Non-pigmented ciliary epithelial cell (primary cell): ENCODE results near the gene TRNT1.

ENCODE experiments used
- DNase-seq: peaks from one replicate; pipeline ENCODE4 v3.0.0-alpha.2; 2010; ENCODE audit warnings: low read depth

TRNT1 gene

DNA sequence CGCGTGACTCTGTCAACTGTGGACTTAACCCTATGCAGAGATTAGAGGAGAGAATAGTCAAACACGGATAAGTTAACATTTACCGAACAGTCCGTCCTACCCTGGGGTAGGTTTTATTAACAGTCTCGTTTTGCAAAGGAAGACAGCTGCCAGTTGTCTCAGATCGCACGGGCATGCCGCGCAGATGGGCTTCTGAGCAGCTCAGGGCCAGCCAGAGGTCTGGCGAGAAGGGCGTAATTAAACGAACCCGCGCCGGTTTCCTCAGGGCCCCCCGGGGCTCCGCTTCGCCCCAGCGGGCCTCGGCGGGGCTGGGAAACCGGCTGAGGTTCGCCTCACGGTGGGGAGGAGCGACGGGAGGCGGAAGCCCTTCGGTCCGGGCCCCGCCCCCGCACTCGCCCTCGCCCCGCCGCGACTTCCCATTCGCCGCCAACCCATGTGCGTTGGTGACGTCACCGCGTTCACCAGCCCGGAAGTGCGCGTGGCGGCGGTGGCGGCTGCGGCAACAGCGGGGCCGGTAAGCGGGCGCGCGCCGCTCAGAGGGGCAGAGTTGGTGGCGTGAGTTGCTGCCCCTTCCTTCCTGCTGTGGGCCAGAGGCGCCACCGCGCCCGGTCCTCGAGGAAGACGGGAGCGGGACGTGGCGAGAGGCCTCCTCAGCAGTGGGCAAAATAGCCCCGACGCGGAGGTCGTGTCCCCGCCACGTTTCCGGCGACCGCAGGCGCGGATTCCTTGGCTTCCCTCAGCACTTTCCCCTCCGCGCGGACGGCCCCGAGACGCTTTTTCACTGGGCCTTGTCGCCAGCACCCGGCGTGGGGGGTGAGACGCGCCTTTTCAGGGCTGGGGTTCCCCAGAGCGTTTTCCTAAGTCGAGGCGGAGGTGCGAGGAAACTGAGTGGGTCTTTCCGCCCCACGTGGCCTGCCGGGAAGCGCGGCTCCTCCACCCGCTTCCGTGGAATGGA, at the start of gene TRNT1:
Gene TRNT1, plus strand, starts transcription at position 464 of the 955 bp plus-strand sequence. CDS start 2,101 bp downstream, outside the sequence.
- DNase-seq = peak; percentile 62

DNA sequence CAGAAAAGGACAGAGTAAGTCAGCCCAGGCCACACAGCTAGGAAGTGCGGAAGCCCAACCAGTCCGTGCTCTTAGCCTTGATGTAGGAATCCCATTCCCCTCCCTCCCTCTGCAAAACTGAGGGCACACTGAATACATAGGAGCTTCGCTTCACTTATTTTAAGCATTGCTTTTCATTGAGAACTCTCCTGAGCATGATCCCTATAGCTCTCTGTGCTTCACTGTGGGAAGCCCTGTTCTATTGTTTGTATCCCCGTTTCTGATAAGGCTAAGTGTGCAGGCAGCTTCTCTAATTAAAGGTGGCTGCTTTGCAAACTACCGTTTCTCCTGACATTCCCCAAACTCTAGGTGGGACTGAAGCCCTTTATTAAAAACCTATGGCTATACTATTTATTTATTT, 46.4 kb upstream of the TRNT1 start:
- no peak for DNase-seq

DNA sequence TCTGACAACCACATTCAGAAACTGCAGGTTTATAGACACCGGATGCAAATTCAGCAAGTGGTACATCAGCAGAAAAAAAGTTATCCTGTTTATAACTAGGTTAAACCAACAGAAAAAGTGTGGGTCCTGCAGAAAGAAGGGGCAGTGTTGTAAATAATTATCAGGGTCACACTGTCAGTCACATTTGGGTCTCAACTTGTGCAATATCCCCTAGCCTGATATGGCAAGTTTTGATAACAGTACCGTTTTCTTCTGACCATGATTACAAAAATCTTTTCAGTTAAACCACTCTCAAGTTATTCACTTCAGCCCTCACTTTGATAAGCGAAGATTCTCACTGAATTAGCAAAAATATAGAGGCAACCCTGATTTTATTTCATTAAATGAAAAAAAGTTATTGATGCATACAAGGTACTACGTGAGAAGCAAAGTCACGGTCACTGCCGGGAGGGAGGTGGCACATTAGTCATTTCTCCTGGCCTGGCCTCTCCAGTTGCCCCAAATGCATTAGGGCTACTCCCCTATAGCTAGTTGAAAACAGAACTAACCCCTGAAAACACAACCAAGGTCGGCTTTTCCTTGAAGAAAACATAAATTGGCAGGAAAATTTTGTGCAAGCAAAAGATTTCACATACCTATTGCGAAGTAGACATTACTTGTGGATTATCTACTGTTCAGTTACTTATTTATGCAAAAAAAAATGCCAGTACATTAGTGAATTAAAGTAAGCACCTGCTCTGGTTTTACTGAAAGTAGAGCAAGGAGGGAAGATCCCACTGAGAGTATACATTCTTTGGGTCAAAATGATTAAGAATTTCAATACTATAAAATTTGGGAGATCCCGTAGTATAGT, 45.1 kb upstream of the TRNT1 start:
- DNase-seq = no peak

DNA sequence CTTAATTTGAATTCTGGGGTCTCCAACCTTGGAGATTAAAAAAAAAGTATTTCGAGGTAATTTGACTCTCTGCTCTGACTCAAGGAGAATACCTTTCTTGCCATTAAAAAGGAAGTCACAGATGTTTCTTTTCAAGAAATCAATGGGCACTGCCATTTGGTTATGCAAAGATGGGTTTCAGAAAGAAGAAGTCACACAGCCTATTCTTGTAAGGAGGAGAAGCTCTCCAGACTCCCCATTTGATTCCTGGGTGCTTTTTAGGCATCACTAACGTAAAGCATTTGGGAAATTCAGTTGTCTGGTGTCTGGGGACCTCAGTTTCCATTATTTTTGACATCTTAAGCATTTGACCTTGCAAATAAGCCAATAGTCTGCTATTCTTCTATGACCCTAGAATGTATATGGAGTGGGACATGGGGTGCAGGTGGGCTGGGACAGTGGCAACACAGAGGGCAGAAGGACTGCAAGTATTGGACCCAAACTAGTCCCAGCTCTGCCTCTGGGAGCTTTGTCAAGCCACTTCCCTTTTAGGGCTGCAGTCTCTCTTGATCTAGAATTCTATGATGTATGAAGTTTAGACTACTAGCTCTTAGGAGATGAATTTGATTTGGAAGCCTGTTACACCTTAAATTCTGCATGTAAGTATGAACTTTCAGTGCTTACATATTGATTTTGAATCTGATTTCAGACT, 44.4 kb upstream of the TRNT1 start:
- no peak for DNase-seq

DNA sequence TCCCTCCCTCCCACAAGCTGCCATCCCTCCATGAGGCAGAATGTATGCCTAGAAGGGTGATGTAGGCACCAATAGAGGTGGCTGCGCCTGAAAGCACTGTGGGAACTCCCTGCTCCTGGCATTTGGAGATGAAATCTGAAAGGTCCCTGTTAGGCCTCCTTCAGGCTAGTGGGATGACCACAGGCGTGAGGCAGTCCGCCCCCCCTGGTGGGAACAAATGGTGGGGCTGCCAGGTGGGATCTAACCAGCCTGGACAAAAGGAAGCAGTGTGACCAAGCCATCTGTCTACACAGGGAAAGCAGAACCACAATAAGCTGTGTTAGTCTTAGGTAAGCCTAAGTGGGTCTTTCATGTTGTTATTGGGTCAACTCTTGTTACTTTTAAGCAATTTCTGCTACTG, 41.9 kb upstream of the TRNT1 start:
- no peak for DNase-seq

DNA sequence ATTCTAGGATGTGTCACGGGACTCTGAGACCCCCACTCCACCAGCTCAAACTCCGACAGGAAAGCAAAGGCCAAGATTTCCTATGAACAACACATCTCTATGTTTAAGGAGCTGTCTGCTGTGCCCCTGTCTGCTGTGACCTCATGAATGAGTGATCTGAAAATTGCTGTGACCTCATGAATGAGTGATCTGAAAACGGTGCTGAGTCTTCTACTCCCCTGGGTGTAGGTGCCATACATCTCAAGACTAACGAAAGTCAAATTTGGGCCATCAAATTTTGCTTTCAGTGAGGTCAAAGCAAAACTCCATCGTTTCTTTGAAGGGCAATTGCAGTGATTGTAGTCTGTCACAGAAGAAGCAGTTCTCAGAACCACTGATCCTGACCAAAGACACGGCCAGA, 41.0 kb upstream of the TRNT1 start:
- no peak for DNase-seq

DNA sequence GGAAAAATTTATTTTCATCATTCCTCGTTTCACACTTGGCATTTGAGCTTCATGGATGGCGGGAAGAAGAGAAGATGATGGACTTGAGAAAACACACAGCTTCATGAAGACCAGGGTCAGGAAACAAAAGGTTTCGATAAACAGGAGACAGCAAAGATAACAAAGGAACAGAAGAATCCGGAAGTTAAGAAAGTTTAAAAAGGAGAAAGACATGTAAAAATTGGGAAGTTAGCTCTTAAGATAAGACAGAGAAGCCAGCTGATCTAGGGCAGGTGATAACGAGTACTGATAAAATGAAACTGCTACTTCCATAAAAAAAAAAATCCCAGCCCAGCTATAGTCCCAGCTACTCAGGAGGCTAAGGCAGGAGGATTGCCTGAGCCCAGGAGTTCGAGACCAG, 40.5 kb upstream of the TRNT1 start:
- DNase-seq = no peak

DNA sequence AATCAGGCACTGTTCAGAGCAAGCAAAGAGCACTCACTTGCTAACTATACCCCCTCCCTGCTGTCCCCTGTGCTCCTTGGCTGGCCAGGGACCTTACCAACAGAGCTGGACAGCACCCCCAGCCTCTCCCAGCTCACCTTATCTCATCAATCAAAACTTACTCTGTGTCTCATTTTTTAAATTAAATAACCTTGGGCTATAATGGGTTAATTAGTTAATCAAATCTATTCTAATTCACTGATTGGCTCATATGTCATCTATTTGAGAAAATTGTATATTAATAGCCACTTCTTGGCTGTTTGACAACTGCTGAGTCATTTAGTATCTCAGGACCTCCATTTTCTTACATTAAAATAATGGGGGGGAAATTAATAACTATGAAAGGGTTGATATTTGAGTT, 39.5 kb upstream of the TRNT1 start:
- DNase-seq = no peak

DNA sequence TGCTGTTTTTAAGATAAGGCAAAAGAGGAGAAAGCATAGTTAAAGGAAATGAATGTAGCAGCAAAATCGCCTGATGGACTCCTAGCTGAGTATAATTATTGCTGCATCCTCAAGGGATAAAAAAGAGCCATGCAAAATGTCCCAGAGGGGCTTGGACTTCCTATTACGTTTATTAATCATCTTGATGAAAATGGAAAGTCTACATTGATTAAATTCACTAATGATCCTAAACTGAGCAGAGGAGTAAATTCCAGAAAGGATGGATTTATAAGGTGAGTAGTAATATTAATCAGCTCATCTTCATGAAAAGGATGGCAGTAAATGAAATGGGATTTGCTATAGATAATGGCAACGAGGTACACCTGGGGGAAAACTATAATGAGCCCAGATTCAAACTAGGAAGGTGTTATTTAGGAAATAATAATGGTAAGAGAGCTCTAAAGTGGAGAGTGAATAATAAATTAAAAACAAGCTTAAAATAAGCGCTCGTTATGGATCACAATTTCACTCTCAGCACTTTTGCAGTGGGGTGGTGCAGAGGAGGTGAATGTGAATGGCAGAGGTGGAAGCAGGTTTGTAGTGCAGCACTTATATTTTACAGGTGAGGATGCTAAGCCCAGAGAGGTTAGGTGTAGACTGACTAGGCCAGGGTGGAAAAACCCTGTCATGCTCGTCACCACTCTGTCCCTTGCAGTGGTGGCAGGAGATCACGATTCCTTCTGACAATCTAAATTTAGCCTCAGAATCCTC, 38.8 kb upstream of the TRNT1 start:
- DNase-seq = no peak

DNA sequence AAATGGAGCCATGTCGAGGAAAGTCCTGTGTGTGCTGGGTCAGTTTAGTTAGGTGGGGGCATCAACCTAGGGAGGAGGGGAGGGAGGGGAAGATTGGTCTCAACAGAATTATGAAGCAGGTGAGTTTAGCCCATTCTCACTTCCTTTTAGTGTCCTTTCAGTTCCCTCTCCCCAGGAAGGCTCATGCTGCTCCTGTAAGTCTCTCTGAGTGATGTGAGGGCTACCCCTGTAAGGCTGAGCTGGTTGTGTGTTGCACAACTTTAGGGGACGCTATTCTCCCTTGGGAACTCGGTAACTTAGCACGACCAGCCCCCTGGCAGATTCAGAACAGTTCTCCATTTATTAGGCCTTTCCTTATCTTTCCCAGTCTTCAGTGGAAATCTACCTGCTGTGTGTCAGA, 37.7 kb upstream of the TRNT1 start:
- DNase-seq = no peak

DNA sequence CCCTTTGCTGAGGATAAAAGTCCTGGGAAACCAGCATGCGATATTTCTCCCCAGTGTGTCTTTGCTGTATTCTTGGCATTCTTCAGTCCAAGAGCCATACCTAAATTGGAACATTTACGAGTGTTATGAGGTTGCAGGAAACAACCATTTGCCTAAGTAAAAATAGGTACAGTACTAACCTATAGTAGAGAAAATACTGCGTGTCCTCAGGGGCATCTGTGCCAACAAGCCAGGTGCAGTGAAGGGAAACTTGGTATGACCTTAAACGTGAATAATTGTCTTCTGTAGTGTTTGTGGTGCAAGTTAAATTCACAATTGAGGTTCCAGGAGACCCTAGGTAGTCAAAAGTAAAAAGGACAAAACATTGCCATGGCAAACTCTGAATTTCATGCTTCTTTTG, 28.8 kb upstream of the TRNT1 start:
- no peak for DNase-seq

DNA sequence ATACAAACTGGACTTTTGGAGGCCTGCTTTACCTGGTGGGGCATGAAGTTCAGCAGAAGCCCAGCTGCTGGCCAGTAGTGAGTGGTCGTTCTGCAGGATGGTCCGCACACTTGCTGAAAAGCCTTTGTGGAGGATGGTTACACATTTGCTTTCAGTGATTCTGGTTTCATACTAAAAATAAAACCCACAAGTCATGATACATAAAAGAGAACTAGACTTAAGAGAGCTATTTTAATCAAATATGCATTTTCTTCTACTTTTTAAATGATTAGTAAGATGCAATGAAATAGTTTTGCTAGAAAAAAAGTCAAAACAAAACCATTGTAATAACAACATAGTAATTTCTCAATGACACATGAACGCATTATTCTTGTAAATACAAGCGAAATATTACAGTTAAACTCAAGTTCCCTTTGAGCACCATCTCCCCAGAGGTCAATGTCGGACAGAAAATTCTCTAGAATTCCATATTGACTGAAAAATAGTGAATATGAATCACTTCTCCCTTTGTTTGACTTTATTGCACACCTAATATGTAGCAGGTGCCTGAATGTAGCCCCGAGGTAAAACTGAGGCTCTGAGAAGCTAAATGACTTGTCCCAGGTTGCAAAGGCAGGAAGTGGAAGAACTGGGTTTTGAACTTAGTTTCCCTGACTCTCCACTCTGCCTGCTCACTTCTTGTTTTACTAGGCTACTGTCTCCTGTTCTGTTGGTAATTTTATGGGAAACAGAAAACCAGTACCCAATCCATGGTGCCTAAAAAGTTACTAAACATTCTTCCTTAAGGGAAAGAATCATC, 24.9 kb upstream of the TRNT1 start:
- no peak for DNase-seq

DNA sequence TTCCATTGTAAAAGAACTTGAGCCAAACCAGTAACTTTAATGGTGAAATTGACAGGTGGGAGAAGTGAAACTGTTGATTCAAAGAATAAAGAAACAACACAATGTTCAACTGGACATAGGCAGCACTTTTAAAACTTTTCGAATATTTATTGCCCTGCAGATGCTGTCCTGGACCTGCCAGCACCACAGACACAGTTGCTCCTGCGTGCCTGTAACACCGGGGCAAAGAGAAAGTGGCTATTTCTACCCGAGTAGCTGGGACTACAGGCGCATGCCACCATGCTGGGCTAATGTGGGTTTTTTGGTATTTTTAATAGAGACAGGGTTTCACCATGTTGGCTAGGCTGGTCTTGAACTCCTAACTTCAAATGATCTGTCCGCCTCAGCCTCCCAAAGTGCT, 24.0 kb upstream of the TRNT1 start:
- DNase-seq = no peak

DNA sequence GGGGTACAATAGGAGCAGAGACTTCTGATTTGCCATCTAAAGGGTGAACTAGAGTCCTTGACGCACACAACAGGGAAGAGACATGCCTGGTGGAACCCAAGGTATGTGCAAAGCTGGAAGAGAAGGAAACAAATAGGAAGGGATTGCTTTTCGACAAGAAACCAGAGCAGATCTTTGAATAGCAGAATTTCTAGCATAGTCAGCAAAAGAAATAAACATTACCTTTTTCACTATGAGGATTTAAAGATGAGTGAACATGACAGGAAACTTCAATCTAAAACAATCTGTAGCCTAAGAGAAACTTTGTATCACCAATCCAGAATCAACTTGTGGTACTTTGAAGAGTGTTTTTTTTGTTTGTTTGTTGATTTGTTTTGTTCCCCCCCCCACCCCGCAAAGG, 21.5 kb upstream of the TRNT1 start:
- DNase-seq = no peak

DNA sequence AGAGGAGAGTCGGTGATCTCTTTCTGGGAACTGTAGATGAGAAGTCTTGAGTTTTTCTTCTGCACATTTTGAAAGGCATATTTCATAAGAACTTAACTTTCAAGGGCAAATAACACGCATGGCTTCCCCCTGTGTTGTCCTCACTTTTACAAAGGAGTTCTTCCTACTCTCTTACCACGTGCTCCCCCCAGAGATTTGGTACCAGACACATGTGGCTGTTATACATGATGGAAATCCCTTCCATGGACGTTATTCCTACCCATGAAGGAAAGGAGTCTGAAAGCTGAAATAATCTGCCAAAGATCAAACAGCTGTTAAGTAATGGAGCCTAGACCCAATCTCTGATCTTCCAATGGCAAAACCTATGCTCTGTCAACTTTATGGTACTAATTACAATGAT, 20.9 kb upstream of the TRNT1 start:
- no peak for DNase-seq

DNA sequence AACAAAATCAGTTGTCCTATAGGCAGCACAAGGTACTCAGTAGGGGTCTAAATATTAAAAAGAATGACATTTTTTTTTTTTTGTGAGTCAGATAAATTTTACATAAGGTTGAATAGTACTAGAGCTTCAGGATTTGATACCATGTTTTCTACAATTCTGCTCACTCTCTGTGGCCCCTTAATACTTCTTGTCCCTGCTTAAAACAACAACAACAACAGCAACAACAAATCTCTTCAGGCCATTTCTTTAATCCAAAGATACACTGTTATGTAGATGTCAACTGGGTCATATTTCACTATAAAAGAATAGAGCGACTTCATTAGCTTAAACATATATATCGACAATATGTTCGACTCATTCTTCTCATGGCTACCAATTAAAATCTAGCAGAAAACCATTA, 19.6 kb upstream of the TRNT1 start:
- DNase-seq = no peak

DNA sequence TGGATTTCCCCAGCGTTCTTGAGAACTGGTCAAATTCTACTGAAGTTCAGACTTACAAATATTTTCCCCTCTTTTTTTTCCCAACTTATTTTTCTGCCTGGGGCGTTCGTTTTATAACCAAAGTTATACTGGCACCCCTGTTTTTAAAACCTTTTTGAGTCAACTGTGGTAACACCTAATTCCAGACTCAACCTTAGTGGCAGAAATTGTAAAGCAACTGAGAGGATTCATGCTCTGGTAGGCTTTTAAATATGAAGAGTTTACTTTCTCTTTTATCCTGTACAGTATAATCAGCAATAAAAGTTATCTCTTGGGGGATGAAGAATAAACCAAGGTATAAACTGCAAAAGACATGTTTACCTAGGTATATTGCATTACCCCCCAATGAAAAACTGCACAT, 18.9 kb upstream of the TRNT1 start:
- no peak for DNase-seq

DNA sequence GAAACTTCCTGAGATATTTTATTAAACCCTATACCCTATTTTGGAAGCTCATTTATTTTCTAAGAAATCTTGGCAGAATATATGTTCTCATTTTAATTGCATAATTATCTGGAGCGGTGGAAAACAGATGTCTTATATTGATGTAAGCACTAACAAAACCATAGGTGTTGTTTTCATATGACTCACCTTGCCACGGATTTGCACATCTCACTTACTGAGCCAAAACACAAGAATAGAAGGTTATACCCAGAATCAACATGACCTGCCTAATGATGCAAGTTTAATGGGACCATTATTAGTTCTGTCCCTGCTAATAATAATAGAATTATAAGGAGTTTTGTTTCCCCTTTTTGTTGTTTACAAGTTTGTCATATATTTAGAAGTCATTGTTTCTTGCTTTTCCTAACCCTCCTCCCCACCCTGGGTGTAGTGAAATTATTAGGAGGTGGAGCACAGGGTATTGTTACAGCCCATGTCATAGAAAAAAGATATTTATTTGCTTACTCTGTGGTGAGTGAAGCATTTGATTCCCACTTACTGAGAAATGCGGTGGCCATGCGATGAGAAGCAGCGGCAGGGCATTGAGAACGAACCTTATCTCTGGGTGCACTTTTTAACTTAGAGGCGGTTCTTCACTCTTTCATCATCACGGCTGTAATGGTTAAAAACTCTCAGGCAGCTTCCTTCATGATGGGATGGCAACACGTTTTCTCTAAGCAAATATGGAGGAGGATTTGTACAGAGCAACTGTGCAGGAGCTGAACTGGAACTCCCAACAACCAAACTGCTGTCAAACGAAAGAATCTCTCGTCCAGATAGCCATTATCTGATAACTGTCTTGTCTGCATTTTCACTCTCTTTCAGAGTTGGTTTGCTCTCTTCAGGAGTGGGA, 17.1 kb upstream of the TRNT1 start:
- no peak for DNase-seq

DNA sequence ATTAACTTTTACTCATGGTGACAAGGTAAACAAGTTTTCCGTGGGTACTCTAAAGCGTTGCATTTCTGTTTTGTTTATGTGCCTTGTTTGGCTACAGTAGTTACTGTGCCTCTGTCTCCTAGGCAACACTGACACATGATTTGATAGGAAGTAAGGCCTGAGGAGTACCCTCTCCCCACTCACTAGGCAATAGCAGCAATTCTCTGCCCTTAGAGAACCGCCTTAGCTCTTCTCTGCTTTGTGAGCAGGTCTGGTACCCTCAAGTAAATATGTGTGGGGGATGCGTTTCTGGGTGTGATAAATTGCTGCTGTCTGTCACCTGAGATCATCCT, 16.5 kb upstream of the TRNT1 start, which contains the start of gene IL5RA:
Gene IL5RA, minus strand, starts transcription at position 76 of the 332 bp plus-strand sequence. CDS start 5,390 bp downstream, outside the sequence.
- no peak for DNase-seq
